ENCODE results near the gene AFAP1L2.

DNA sequence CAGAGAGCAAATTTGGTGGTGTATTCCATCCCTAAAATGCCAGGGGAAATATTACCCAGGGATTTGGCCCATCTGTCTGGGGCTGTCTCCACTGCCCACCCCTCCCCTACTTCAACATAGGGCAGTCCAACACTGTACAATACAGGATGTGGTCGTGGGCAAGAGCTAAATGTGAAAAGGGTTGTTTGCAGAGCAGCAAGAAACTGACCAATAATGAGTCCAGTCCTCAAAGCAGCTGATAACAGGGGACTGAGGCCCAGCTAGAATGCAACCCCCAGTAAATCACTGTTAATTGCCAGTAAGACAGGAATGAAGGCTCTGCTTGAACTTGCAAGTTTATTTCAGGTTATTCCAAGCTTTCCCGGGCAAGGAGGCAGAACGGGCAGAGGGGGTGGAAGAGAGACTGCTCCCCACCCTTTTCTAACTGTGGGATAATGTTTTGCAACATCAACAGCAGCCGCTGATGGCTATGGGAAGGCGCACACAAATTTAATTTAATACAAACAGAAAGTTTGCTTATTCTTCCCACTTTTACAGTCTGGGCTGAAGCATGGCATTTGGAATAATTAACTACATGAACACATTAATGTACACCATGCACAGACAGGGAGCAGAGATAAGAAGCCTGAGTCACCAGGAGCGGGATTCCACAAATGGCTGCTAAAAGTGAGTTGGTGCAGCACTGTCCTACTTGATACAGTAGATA, 36.8 kb downstream of the AFAP1L2 start:
- TF ChIP-seq, protein P1, sequence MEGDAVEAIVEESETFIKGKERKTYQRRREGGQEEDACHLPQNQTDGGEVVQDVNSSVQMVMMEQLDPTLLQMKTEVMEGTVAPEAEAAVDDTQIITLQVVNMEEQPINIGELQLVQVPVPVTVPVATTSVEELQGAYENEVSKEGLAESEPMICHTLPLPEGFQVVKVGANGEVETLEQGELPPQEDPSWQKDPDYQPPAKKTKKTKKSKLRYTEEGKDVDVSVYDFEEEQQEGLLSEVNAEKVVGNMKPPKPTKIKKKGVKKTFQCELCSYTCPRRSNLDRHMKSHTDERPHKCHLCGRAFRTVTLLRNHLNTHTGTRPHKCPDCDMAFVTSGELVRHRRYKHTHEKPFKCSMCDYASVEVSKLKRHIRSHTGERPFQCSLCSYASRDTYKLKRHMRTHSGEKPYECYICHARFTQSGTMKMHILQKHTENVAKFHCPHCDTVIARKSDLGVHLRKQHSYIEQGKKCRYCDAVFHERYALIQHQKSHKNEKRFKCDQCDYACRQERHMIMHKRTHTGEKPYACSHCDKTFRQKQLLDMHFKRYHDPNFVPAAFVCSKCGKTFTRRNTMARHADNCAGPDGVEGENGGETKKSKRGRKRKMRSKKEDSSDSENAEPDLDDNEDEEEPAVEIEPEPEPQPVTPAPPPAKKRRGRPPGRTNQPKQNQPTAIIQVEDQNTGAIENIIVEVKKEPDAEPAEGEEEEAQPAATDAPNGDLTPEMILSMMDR (IDR thresholded peaks at IDR 0.05; ENCODE audit: low read length): no peak
- no peak for TF ChIP-seq EZH2 (optimal IDR thresholded peaks at IDR 0.05; ENCODE audit: low read depth, low read length)
